GM10248 (cell line): Measurements from ENCODE around the gene MAP4K2.

Experiments
- CTCF ChIA-PET: fragments of 300-600 bp; sonication (Branson Sonifier 250); formaldehyde crosslinking; extraction: SDS; loops from one replicate; lab custom pipeline; 2021; ENCODE audit warnings: antibody characterized with exemption; lab: Yijun Ruan, JAX
- POLR2A ChIA-PET: fragments of 350-650 bp; sonication (Branson Sonifier 250); formaldehyde crosslinking; extraction: SDS; loops from one replicate; lab custom pipeline; 2020; ENCODE audit warnings: antibody characterized with exemption; lab: Yijun Ruan, JAX
- DNase-seq: peaks from one replicate; pipeline ENCODE4 v3.0.0; 2012; ENCODE audit errors: extremely low spot score
- TF ChIP-seq, protein P1 (sequence below): IDR thresholded peaks from 2 replicates; pipeline ENCODE4 v1.5.1; 2012; ENCODE audit warnings: mild to moderate bottlenecking, low read depth; ENCODE audit errors: extremely low read depth, missing control alignments, control extremely low read depth

Gene MAP4K2

DNA sequence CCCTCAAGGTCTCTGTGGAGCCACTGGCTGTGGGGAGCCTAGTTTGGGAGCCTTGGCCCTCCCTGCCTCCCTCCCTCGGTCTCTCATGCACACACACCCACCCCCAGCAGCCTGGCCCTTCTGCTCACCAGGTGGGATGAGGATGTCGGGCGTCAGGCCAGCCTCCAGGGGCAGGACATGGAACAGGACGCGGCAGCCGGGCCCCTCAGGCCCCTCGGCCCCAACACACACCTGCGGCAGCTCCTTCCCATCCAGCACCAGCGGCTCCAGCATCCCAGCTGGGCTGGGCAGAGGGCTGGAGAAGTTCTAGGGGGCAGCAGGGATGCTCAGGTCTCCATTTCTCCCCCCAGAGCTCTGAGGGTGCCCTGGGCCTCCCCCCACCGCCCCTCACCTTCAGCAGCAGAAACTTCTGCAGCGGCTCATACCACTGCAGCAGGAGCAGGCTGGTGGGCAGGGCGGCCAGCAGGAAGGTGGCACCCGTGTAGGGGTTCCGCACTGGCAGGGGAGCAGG lies 11.2 kb downstream of the MAP4K2 start:
- ChIA-PET CTCF (interaction anchor here (0.7 kb wide), 1 partner anchor 10 kb away, joined by 3 read pairs; no protein-coding TSS in a partner anchor), POLR2A (no interaction called here)
- TF ChIP-seq, protein P1, sequence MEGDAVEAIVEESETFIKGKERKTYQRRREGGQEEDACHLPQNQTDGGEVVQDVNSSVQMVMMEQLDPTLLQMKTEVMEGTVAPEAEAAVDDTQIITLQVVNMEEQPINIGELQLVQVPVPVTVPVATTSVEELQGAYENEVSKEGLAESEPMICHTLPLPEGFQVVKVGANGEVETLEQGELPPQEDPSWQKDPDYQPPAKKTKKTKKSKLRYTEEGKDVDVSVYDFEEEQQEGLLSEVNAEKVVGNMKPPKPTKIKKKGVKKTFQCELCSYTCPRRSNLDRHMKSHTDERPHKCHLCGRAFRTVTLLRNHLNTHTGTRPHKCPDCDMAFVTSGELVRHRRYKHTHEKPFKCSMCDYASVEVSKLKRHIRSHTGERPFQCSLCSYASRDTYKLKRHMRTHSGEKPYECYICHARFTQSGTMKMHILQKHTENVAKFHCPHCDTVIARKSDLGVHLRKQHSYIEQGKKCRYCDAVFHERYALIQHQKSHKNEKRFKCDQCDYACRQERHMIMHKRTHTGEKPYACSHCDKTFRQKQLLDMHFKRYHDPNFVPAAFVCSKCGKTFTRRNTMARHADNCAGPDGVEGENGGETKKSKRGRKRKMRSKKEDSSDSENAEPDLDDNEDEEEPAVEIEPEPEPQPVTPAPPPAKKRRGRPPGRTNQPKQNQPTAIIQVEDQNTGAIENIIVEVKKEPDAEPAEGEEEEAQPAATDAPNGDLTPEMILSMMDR: no peak
- DNase-seq: no peak

DNA sequence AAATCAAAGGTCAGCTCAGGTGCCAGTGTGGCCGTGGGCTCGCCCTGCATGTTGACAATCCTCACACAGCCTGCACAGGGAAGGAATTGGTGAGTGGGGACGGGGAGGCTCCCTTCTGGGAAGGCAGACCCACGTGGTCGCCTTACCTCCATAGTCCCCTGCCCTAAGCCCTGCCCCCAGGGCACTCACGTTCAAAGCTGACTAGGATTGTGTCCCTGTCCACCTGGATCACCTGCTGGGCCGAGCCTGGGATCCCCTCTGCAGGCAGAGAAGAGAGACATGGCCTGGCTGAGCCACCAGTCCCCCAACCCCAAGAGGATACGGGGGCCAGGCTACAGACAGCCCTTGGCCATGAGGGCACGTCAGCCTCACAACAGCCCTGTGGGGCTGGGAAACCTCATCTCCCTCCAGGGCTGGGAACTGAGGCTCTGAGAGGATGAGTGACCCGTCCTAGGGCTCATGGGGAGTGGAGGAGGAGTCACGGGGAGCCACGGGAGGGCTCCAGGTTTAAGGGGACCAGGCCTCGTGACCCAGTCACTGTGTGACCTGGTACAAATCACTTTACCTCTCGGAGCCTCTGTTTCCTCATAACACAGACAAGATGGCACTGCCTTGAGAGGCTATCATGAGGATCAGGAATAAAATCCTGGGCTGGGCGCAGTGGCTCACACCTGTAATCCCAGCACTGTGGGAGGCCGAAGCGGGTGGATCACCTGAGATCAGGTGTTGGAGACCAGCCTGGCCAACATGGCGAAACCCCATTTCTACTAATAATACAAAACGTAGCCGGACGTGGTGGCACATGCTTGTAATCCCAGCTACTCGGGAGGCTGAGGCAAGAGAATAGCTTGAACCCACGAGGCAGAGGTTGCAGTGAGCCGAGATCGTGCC lies 12.6 kb downstream of the MAP4K2 start:
- no peak for DNase-seq
- CTCF ChIA-PET: no interaction called here

DNA sequence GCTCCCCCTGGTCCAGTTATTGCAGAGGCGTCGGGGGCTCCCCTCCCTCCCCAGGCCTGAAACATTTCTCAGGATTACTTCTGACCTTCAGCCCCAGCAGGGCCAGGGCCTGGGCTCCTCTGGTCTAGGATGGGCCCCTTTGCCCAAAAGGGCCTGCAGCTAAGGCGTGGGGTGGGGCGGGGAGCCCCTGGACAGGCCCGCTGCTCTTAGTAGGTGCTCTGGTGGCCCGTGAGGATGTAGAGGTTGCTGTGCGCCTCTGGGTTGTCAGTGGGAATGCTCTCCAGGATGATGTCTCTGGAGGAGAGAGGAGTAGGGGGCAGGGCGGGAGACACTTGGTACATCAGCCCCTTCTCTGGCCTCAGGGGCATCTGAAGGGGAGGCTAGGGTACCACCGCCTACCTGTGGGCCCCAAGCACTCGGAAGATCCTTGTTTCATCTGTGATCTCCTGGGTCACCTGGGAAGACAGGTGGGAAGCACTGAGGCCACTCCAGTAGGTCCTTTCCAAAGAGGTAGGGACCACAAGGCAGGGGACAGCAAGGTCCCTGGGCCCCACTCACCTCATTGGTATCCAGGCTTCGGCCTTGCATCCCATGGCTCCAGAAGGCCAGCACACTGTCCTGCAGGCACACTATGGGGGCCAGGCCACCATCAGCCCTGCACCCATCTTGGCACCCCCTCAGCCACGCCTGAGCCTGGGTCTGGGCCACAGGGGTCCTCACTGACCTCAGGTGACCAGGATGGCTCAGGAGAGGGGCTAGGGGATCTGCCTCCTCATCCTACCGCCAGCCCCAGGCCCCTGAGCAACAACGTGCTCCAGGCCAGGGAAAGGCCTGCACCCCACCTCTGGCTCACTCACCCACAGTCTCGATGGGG lies 13.4 kb downstream of the MAP4K2 start:
- TF ChIP-seq, protein P1: no peak
- CTCF ChIA-PET: interaction anchor here (2.0 to 5.5 kb wide), 2 partner anchors 11 to 12 kb away, joined by 13 to 49 read pairs; partner anchors contain the start of genes MAP4K2 and SF1
- POLR2A ChIA-PET: no interaction called here
- no peak for DNase-seq

More for the DNA sequence above, 12.6 kb downstream of the MAP4K2 start:
- TF ChIP-seq, protein P1: no peak
- POLR2A ChIA-PET: no interaction called here

- CTCF ChIA-PET: interaction anchor here (0.6 to 5.5 kb wide), 6 partner anchors 11 to 102 kb away, joined by 3 to 49 read pairs (median 4); partner anchors contain the start of genes MAP4K2 and SF1
- TF ChIP-seq, protein P1: no peak
- no peak for DNase-seq
- POLR2A ChIA-PET: interaction anchor here (0.5 kb wide), 1 partner anchor 521 kb away, joined by 5 read pairs; no protein-coding TSS in a partner anchor
Observed at GRCh38 chr11:64788321-64789215, 14.4 kb downstream of the MAP4K2 start.

DNA sequence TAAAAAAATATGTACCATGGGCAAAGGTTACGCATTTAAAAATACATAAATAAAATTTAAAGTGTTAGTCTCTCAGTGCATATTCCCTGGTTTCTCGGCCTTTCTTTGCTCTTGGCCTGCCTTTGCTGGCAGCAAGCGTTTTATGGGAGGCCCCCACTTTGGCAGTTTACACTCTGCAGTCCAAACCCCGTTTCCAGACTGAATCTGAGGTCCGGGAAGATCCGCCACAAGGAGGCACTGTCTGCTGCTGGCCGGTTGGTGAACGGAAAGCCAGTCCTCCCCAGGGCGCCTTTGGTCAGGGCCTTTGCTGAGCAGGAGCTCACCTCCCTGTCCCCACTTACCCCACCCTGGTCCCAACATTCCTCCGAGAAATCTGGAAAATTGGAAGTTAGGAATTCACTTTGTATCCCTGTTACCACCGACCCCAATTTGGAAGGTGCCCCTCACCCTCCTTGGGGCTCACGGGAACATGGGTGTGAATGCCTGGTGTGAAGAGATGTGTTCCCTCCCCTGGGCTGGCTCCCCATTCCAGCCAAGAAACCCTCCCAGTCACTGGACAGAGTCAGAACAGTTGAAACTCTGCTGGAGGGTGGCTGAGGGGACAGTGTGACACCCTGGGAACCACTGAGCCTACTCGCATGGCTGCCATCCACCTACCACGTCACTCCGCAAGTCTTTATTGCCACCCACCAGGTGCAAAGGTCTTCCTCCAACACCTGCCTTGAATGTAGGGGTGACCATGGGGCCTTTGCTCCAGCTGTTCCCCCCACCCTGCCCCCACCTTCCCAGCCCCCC lies 15.3 kb downstream of the MAP4K2 start:
- DNase-seq: peak; percentile 76
- ChIA-PET CTCF (interaction anchor here (0.6 to 5.5 kb wide), 6 partner anchors 10 to 103 kb away, joined by 3 to 49 read pairs (median 4); partner anchors contain the start of genes MAP4K2 and SF1), POLR2A (interaction anchor here (0.5 kb wide), 1 partner anchor 521 kb away, joined by 5 read pairs; no protein-coding TSS in a partner anchor)
- TF ChIP-seq, protein P1: peak; percentile 74
